Dermis microvascular lymphatic vessel endothelial cell (primary cell): Measurements from ENCODE around the gene KCMF1. TPM values are rescaled to one million over a fixed set of nuclear protein-coding genes. Genes with fewer than 3 reads are reported as not detected.
"Not testable (repeated sequence)": the region's sequence is repeated elsewhere in the genome, so short reads cannot be mapped to it uniquely, and the experiment has no call there.

ENCODE experiments used
- DNase-seq, 2 donors: peaks; one replicate each; pipeline versions ENCODE4 v3.0.0 to v3.0.0-alpha.2; 2010; ENCODE audit warnings: low read depth in 2 of 2
- total RNA-seq: library from RNA; depleted of rRNA; stranded (reverse); fragments of >200 nt; gene quantifications from 2 replicates; pipeline ENCODE4 v1.2.1, GENCODE V29; 2014

KCMF1 gene
- 45.3 and 60.2 TPM in 2 replicates for total RNA-seq

- DNase-seq: peak in 1 of 2 donors; percentile 80
These were observed at the start of gene KCMF1 for GRCh38 chr2:84970868-84971509. Gene KCMF1 (plus strand): TSS chr2:84971161. CDS start chr2:84971452, 291 bp downstream.

GRCh38 chr2:84923009-84923408 is 48.0 kb upstream of the KCMF1 start:
- DNase-seq: no peak

- DNase-seq: peak; percentile 93
These were observed 46.5 kb upstream of the KCMF1 start for GRCh38 chr2:84924173-84925106.

- DNase-seq: no peak
These were observed 45.6 kb upstream of the KCMF1 start for GRCh38 chr2:84925336-84925723.

GRCh38 chr2:84925724-84926376 is 45.1 kb upstream of the KCMF1 start:
- DNase-seq: peak; percentile 75 to 92

GRCh38 chr2:84927275-84927627 is 43.7 kb upstream of the KCMF1 start:
- DNase-seq: no peak

- DNase-seq: no peak
These were observed 39.6 kb upstream of the KCMF1 start for GRCh38 chr2:84931384-84931821.

- no peak for DNase-seq
These were observed 32.6 kb upstream of the KCMF1 start for GRCh38 chr2:84938194-84938879.

- no peak for DNase-seq
These were observed 31.4 kb upstream of the KCMF1 start for GRCh38 chr2:84939426-84940087.

GRCh38 chr2:84940088-84940470 is 30.9 kb upstream of the KCMF1 start:
- DNase-seq: no peak

- no peak for DNase-seq
These were observed 30.0 kb upstream of the KCMF1 start for GRCh38 chr2:84940831-84941412.

- DNase-seq: no peak
These were observed 28.8 kb upstream of the KCMF1 start for GRCh38 chr2:84942166-84942565.

GRCh38 chr2:84942964-84943421 is 28.0 kb upstream of the KCMF1 start:
- no peak for DNase-seq

GRCh38 chr2:84944295-84944909 is 26.6 kb upstream of the KCMF1 start:
- DNase-seq: no peak

- DNase-seq: not testable (repeated sequence)
These were observed 25.1 kb upstream of the KCMF1 start for GRCh38 chr2:84945838-84946203.

- DNase-seq: peak in 1 of 2 donors; percentile 73
These were observed 24.6 kb upstream of the KCMF1 start for GRCh38 chr2:84946204-84947009.

GRCh38 chr2:84947010-84947593 is 23.9 kb upstream of the KCMF1 start:
- no peak for DNase-seq

GRCh38 chr2:84953535-84953934 is 17.4 kb upstream of the KCMF1 start:
- no peak for DNase-seq

GRCh38 chr2:84954329-84954728 is 16.6 kb upstream of the KCMF1 start:
- no peak for DNase-seq
